Measurements from ENCODE around the gene MARCHF2.
A peak's percentile ranks its signal among the peaks of the same experiment; 100 is the strongest.

The MARCHF2 gene

GRCh38 chr19:8482696-8483095 is 69.6 kb downstream of the MARCHF2 start:
- no peak overlapping the region for H4K91ac ChIP-seq (ENCODE audit: low read length)
- DNase-seq: no peak
- 95% methylated on average over 10 of the region's 11 CpGs for WGBS
- no peak overlapping the region for H4K8ac ChIP-seq (ENCODE audit: low read length)
- no peaks in the 10 kb centered on the region for H3K27me3 ChIP-seq (ENCODE audit: control insufficient read depth in 1 of 2, insufficient read depth in 1 of 2, low read length in 2 of 2)
- H3K9me3 ChIP-seq (ENCODE audit: control insufficient read depth, low read length): no peaks in the 10 kb centered on the region
- H3K4me3 ChIP-seq (ENCODE audit: insufficient read depth in 1 of 2, low read depth in 1 of 2, low read length in 2 of 2): no peak overlapping the region
- no peak overlapping the region for H3K14ac ChIP-seq (ENCODE audit: low read length in 2 of 2)
- no peak overlapping the region for H3K27ac ChIP-seq (ENCODE audit: low read length, poor library complexity, severe bottlenecking)
- H2AK5ac ChIP-seq (ENCODE audit: low read length, severe bottlenecking): no peak overlapping the region
- H3K9ac ChIP-seq (ENCODE audit: low read length): no peak overlapping the region
- peaks cover 27% of the 10 kb centered on the region for H3K79me1 ChIP-seq (replicated peaks; ENCODE audit: low read length, poor library complexity, severe bottlenecking)
- no peak overlapping the region for H2BK120ac ChIP-seq (ENCODE audit: low read depth, low read length)
- H2BK15ac ChIP-seq (ENCODE audit: low read depth, poor library complexity, severe bottlenecking): no peak overlapping the region
- H3K18ac ChIP-seq (ENCODE audit: low read depth in 1 of 2, low read length in 2 of 2): no peak overlapping the region
- no peak overlapping the region for H2AFZ ChIP-seq (ENCODE audit: low read depth, low read length)
- peaks cover 3% of the 10 kb centered on the region for H3K4me1 ChIP-seq (ENCODE audit: control insufficient read depth, insufficient read depth, low read depth, low read length)
- peaks cover 78 to 85% of the 10 kb centered on the region in 2 experiments for H3K36me3 ChIP-seq (ENCODE audit: control insufficient read depth in 1 of 2, insufficient read depth in 2 of 2, low read depth in 1 of 2, low read length in 2 of 2)
- no peak overlapping the region for H2BK12ac ChIP-seq (ENCODE audit: low read length in 2 of 2)
- H3K4me2 ChIP-seq (ENCODE audit: low read length, poor library complexity, severe bottlenecking): no peak overlapping the region
- H3K4ac ChIP-seq (ENCODE audit: low read depth in 1 of 2, low read length in 2 of 2): no peak overlapping the region
- H2BK5ac ChIP-seq (ENCODE audit: low read depth, low read length, poor library complexity, severe bottlenecking): no peak overlapping the region
- no peak overlapping the region for H3K23ac ChIP-seq (ENCODE audit: low read length in 2 of 2)

- H3K4me3 ChIP-seq (ENCODE audit: insufficient read depth in 1 of 2, low read depth in 1 of 2, low read length in 2 of 2): no peak overlapping the region
- no peak overlapping the region for H3K4ac ChIP-seq (ENCODE audit: low read depth in 1 of 2, low read length in 2 of 2)
- H3K23ac ChIP-seq (ENCODE audit: low read length in 2 of 2): no peak overlapping the region
- no peaks in the 10 kb centered on the region for H3K9me3 ChIP-seq (ENCODE audit: control insufficient read depth, low read length)
- no peak for DNase-seq
- no peak overlapping the region for H3K4me2 ChIP-seq (ENCODE audit: low read length, poor library complexity, severe bottlenecking)
- no peak overlapping the region for H4K8ac ChIP-seq (ENCODE audit: low read length)
- H3K27me3 ChIP-seq (ENCODE audit: control insufficient read depth in 1 of 2, insufficient read depth in 1 of 2, low read length in 2 of 2): no peaks in the 10 kb centered on the region
- H2BK12ac ChIP-seq (ENCODE audit: low read length in 2 of 2): no peak overlapping the region
- no peak overlapping the region for H2AK5ac ChIP-seq (ENCODE audit: low read length, severe bottlenecking)
- H3K79me1 ChIP-seq (replicated peaks; ENCODE audit: low read length, poor library complexity, severe bottlenecking): peaks cover 30% of the 10 kb centered on the region
- no peak overlapping the region for H3K18ac ChIP-seq (ENCODE audit: low read depth in 1 of 2, low read length in 2 of 2)
- no peak overlapping the region for H2BK120ac ChIP-seq (ENCODE audit: low read depth, low read length)
- H3K36me3 ChIP-seq (ENCODE audit: control insufficient read depth in 1 of 2, insufficient read depth in 2 of 2, low read depth in 1 of 2, low read length in 2 of 2): peaks cover 78 to 88% of the 10 kb centered on the region in 2 experiments
- no peak overlapping the region for H3K14ac ChIP-seq (ENCODE audit: low read length in 2 of 2)
- WGBS: 98% methylated on average over 4 of the region's 8 CpGs
- no peak overlapping the region for H3K9ac ChIP-seq (ENCODE audit: low read length)
- H4K91ac ChIP-seq (ENCODE audit: low read length): no peak overlapping the region
- H3K4me1 ChIP-seq (ENCODE audit: control insufficient read depth, insufficient read depth, low read depth, low read length): peaks cover 3% of the 10 kb centered on the region
- no peak overlapping the region for H2BK5ac ChIP-seq (ENCODE audit: low read depth, low read length, poor library complexity, severe bottlenecking)
- H2AFZ ChIP-seq (ENCODE audit: low read depth, low read length): no peak overlapping the region
- no peak overlapping the region for H2BK15ac ChIP-seq (ENCODE audit: low read depth, poor library complexity, severe bottlenecking)
- no peak overlapping the region for H3K27ac ChIP-seq (ENCODE audit: low read length, poor library complexity, severe bottlenecking)
These were observed 70.1 kb downstream of the MARCHF2 start for GRCh38 chr19:8483165-8483564.

DNA sequence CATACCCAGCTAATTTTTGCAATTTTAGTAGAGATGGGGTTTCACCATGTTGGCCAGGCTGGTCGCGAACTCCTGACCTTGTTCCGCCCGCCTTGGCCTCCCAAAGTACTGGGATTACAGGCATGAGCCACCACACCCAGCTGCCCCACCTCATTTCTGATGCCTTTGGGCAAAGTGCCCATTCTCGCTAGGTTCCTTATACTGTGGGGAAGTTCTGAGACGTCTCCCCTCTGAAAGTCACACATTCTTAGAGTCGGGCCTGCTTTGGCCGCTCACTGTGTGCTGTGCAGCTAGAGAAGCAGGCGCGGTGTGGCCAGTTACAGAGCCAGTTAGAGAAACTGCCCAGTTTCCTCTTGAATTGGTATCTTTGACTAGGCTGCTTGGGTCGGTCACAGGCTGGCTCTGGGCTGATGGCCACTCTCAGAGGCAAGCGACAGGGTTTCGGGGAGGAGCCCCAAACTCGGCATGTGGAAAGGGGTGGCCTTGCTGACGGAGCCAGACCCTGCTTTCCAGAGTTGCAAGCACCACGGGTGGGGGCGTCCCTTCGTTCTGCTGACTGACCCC is 71.3 kb downstream of the MARCHF2 start:
- no peak overlapping the region for H3K4ac ChIP-seq (ENCODE audit: low read depth in 1 of 2, low read length in 2 of 2)
- H2AFZ ChIP-seq (ENCODE audit: low read depth, low read length): no peak overlapping the region
- no peaks in the 10 kb centered on the region for H3K27me3 ChIP-seq (ENCODE audit: control insufficient read depth in 1 of 2, insufficient read depth in 1 of 2, low read length in 2 of 2)
- H2BK120ac ChIP-seq (ENCODE audit: low read depth, low read length): no peak overlapping the region
- no peaks in the 10 kb centered on the region for H3K9me3 ChIP-seq (ENCODE audit: control insufficient read depth, low read length)
- WGBS: 96% methylated on average over 18 of the region's 18 CpGs
- H3K9ac ChIP-seq (ENCODE audit: low read length): no peak overlapping the region
- no peak overlapping the region for H3K23ac ChIP-seq (ENCODE audit: low read length in 2 of 2)
- H3K4me2 ChIP-seq (ENCODE audit: low read length, poor library complexity, severe bottlenecking): no peak overlapping the region
- H3K14ac ChIP-seq (ENCODE audit: low read length in 2 of 2): no peak overlapping the region
- no peak overlapping the region for H2BK12ac ChIP-seq (ENCODE audit: low read length in 2 of 2)
- H3K18ac ChIP-seq (ENCODE audit: low read depth in 1 of 2, low read length in 2 of 2): no peak overlapping the region
- H3K79me1 ChIP-seq (replicated peaks; ENCODE audit: low read length, poor library complexity, severe bottlenecking): peaks cover 35% of the 10 kb centered on the region
- H2BK15ac ChIP-seq (ENCODE audit: low read depth, poor library complexity, severe bottlenecking): no peak overlapping the region
- H3K4me1 ChIP-seq (ENCODE audit: control insufficient read depth, insufficient read depth, low read depth, low read length): peaks cover 3% of the 10 kb centered on the region
- H3K4me3 ChIP-seq (ENCODE audit: insufficient read depth in 1 of 2, low read depth in 1 of 2, low read length in 2 of 2): no peak overlapping the region
- H4K8ac ChIP-seq (ENCODE audit: low read length): no peak overlapping the region
- no peak overlapping the region for H4K91ac ChIP-seq (ENCODE audit: low read length)
- no peak for DNase-seq
- no peak overlapping the region for H2AK5ac ChIP-seq (ENCODE audit: low read length, severe bottlenecking)
- no peak overlapping the region for H2BK5ac ChIP-seq (ENCODE audit: low read depth, low read length, poor library complexity, severe bottlenecking)
- H3K36me3 ChIP-seq (ENCODE audit: control insufficient read depth in 1 of 2, insufficient read depth in 2 of 2, low read depth in 1 of 2, low read length in 2 of 2): peaks cover 85 to 89% of the 10 kb centered on the region in 2 experiments
- H3K27ac ChIP-seq (ENCODE audit: low read length, poor library complexity, severe bottlenecking): no peak overlapping the region

DNA sequence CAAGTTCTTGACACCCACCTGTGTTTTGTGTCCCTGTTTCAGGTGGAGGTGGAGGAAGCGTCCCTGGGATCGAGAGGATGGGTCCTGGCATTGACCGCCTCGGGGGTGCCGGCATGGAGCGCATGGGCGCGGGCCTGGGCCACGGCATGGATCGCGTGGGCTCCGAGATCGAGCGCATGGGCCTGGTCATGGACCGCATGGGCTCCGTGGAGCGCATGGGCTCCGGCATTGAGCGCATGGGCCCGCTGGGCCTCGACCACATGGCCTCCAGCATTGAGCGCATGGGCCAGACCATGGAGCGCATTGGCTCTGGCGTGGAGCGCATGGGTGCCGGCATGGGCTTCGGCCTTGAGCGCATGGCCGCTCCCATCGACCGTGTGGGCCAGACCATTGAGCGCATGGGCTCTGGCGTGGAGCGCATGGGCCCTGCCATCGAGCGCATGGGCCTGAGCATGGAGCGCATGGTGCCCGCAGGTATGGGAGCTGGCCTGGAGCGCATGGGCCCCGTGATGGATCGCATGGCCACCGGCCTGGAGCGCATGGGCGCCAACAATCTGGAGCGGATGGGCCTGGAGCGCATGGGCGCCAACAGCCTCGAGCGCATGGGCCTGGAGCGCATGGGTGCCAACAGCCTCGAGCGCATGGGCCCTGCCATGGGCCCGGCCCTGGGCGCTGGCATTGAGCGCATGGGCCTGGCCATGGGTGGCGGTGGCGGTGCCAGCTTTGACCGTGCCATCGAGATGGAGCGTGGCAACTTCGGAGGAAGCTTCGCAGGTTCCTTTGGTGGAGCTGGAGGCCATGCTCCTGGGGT is 72.7 kb downstream of the MARCHF2 start:
- H2BK5ac ChIP-seq (ENCODE audit: low read depth, low read length, poor library complexity, severe bottlenecking): no peak overlapping the region

More for the DNA sequence above, 72.7 kb downstream of the MARCHF2 start:
- H3K4me2 ChIP-seq (ENCODE audit: low read length, poor library complexity, severe bottlenecking): no peak overlapping the region
- H3K79me1 ChIP-seq (replicated peaks; ENCODE audit: low read length, poor library complexity, severe bottlenecking): peaks cover 45% of the 10 kb centered on the region
- H3K36me3 ChIP-seq (ENCODE audit: control insufficient read depth in 1 of 2, insufficient read depth in 2 of 2, low read depth in 1 of 2, low read length in 2 of 2): peaks cover 85 to 93% of the 10 kb centered on the region in 2 experiments
- no peak overlapping the region for H2BK15ac ChIP-seq (ENCODE audit: low read depth, poor library complexity, severe bottlenecking)
- WGBS: 99% methylated on average over 62 of the region's 62 CpGs
- no peak overlapping the region for H3K4ac ChIP-seq (ENCODE audit: low read depth in 1 of 2, low read length in 2 of 2)
- no peak overlapping the region for H2AK5ac ChIP-seq (ENCODE audit: low read length, severe bottlenecking)
- H3K18ac ChIP-seq (ENCODE audit: low read depth in 1 of 2, low read length in 2 of 2): peak overlapping the region in 1 of 2 experiments; percentile 11
- no peak overlapping the region for H4K8ac ChIP-seq (ENCODE audit: low read length)
- DNase-seq: no peak
- H3K27ac ChIP-seq (ENCODE audit: low read length, poor library complexity, severe bottlenecking): no peak overlapping the region
- H3K4me1 ChIP-seq (ENCODE audit: control insufficient read depth, insufficient read depth, low read depth, low read length): peaks cover 3% of the 10 kb centered on the region
- no peak overlapping the region for H3K9ac ChIP-seq (ENCODE audit: low read length)
- no peak overlapping the region for H2AFZ ChIP-seq (ENCODE audit: low read depth, low read length)
- H2BK120ac ChIP-seq (ENCODE audit: low read depth, low read length): no peak overlapping the region
- H3K9me3 ChIP-seq (ENCODE audit: control insufficient read depth, low read length): no peaks in the 10 kb centered on the region
- no peak overlapping the region for H3K4me3 ChIP-seq (ENCODE audit: insufficient read depth in 1 of 2, low read depth in 1 of 2, low read length in 2 of 2)
- no peak overlapping the region for H3K14ac ChIP-seq (ENCODE audit: low read length in 2 of 2)
- H2BK12ac ChIP-seq (ENCODE audit: low read length in 2 of 2): no peak overlapping the region
- peak overlapping the region; percentile 24 for H4K91ac ChIP-seq (ENCODE audit: low read length)
- H3K27me3 ChIP-seq (ENCODE audit: control insufficient read depth in 1 of 2, insufficient read depth in 1 of 2, low read length in 2 of 2): no peaks in the 10 kb centered on the region
- no peak overlapping the region for H3K23ac ChIP-seq (ENCODE audit: low read length in 2 of 2)
